ENCODE data around the gene TNS4. TPM values are rescaled to one million over a fixed set of nuclear protein-coding genes. Genes with fewer than 3 reads are reported as not detected.

TNS4 gene
- total RNA-seq, 4 donors from 2014 or later: 34.6 to 104 (median 71.1) TPM

GRCh38 chr17:40427002-40427491 is 74.4 kb downstream of the TNS4 start:
- no peak for TF ChIP-seq CTCF (IDR thresholded peaks at IDR 0.05)
- no peak for TF ChIP-seq POLR2A (IDR thresholded peaks at IDR 0.05)
- Histone ChIP-seq H3K27me3 (no peaks in the 10 kb centered on the region), H3K9me3 (no peaks in the 10 kb centered on the region), H3K27ac (no peak overlapping the region), H3K4me1 (no peaks in the 10 kb centered on the region), H3K36me3 (no peaks in the 10 kb centered on the region), H3K4me3 (no peak overlapping the region)
- intact Hi-C loops (cut with DNase I): no loop called here
- DNase-seq: no peak

Other genes starting within 250 kb of the TNS4 start
- gene CDC6, start 213.7 kb downstream of the TNS4 start, total RNA-seq: 10 to 100 TPM in 2 of 4 donors, 1 to 10 TPM in 2; 2.9 to 17.8 (median 9.8) TPM
- gene RARA, start 192.4 kb downstream of the TNS4 start, total RNA-seq: 10 to 100 TPM in 2 of 4 donors, 1 to 10 TPM in 2; 6.7 to 14.2 (median 10.8) TPM
- gene GJD3, start 136.9 kb downstream of the TNS4 start, total RNA-seq: 1 to 10 TPM in 1 of 4 donors, under 1 TPM in 2, not detected in 1; 0.38 to 1.7 (median 0.47) TPM
- 10 to 100 TPM; 24.9 to 87.1 (median 50.6) TPM for gene TOP2A, start 83.7 kb downstream of the TNS4 start, total RNA-seq
- 100 to 1,000 TPM in 1 of 4 donors, 10 to 100 TPM in 3; 27.1 to 154 (median 73.0) TPM for gene IGFBP4, start 58.2 kb downstream of the TNS4 start, total RNA-seq
- under 1 TPM in 3 of 4 donors, not detected in 1; 0.12 to 0.95 (median 0.53) TPM for gene CCR7, start 63.8 kb upstream of the TNS4 start, total RNA-seq
- 10 to 100 TPM; 47.2 to 89.3 (median 62.5) TPM for gene SMARCE1, start 146.2 kb upstream of the TNS4 start, total RNA-seq
- 1 to 10 TPM in 2 of 4 donors, under 1 TPM in 1, not detected in 1; 0.79 to 1.8 (median 1.3) TPM for gene KRT222, start 163.6 kb upstream of the TNS4 start, total RNA-seq
- 100 to 1,000 TPM in 1 of 4 donors, 10 to 100 TPM in 1, 1 to 10 TPM in 2; 5.5 to 369 (median 23.4) TPM for gene KRT24, start 202.1 kb upstream of the TNS4 start, total RNA-seq

All from esophagus squamous epithelium (tissue), 5 donors.